Dedifferentiated amniotic fluid mesenchymal stem cell (primary cell): ENCODE results near the gene ACOT6.
A peak's percentile ranks its signal among the peaks of the same experiment; 100 is the strongest.
"Not testable (repeated sequence)": the region's sequence is repeated elsewhere in the genome, so short reads cannot be mapped to it uniquely, and the experiment has no call there.

ENCODE experiments used
- DNase-seq: peaks from one replicate; pipeline ENCODE4 v3.0.0-alpha.2; 2016; ENCODE audit errors: extremely low spot score

ACOT6 gene

GRCh38 chr14:73651005-73651404, 38.7 kb downstream of the ACOT6 start:
- DNase-seq: no peak

DNA sequence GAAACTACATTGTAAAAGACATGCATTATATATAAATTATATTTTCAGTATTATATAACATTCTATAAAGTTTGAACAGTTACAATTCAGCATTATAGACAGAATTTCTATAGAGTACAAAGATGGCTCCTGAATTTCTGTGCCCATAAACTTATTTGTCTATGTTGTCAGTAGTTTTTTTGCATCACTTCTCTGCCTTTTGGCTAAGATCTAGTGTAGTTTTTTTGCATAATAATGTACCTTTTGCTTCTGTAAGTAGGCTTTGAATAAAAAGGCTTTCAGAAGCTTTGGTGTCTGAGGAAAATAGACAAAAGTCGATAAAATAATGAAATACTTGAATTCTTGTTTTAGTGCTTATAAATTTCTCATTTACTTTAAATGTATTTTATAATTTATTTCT, 43.5 kb downstream of the ACOT6 start:
- no peak for DNase-seq

DNA sequence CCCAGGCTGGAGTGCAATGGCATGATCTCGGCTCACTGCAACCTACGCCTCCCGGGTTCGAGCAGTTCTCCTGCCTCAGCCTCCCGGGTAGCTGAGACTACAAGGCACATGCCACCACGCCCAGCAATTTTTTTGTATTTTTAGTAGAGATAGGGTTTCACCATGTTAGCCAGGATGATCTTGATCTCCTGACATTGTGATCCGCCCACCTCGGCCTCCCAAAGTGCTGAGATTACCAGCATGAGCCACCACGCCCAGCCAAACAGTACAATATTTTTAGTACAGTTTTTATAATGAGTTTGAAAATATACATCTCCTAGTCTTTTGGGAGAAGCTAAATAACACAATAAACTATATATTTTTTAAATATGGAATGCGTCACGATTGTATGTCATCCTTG, 46.9 kb downstream of the ACOT6 start:
- DNase-seq: not testable (repeated sequence)

- DNase-seq: no peak
Measured at GRCh38 chr14:73660511-73660910, 48.2 kb downstream of the ACOT6 start.

DNA sequence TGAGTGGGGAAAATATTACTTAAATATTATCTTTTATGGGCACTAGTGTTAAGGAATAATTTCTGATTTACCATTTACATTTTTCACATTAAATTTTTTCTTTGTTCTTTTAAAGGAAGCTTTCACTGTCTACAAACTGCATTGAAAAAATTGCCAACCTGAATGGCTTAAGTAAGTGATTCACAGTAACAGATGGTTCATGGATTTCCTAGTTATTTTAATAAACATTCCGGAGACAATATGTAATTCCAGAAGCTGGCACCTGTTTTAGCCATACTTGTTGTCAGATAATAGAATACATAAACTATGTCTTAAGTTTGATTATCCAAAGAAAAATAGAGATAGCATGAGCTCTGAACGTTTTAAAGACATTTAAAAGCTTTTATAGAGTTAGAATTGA, 49.6 kb downstream of the ACOT6 start:
- no peak for DNase-seq

- peak; percentile 88 for DNase-seq
Measured at GRCh38 chr14:73662487-73662943, 50.2 kb downstream of the ACOT6 start.

- DNase-seq: no peak
Measured at GRCh38 chr14:73663548-73664212, 51.4 kb downstream of the ACOT6 start.

- no peak for DNase-seq
Measured at GRCh38 chr14:73665130-73665529, 52.8 kb downstream of the ACOT6 start.

GRCh38 chr14:73666583-73666982, 54.3 kb downstream of the ACOT6 start:
- DNase-seq: no peak

- DNase-seq: no peak
Measured at GRCh38 chr14:73667854-73668253, 55.5 kb downstream of the ACOT6 start.
